ENCODE results near the gene EN2.
A peak's percentile ranks its signal among the peaks of the same experiment; 100 is the strongest.

EN2 gene

GRCh38 chr7:155457544-155458110, 302 bp upstream of the EN2 start:
- TF ChIP-seq CTCF (IDR thresholded peaks at IDR 0.05; ENCODE audit: low read depth, low read length): no peak
- H3K4me3 ChIP-seq (ENCODE audit: low read depth, low read length): peak overlapping the region; percentile 10
- DNase-seq (ENCODE audit: low read depth, low spot score): no peak
- in situ Hi-C loops (cut with HindIII; ENCODE audit: low sequenced_read_pairs): no loop called here

GRCh38 chr7:155458878-155459699, 1.2 kb downstream of the EN2 start:
- no peak for DNase-seq (ENCODE audit: low read depth, low spot score)
- TF ChIP-seq CTCF (IDR thresholded peaks at IDR 0.05; ENCODE audit: low read depth, low read length): no peak
- no peak overlapping the region for H3K4me3 ChIP-seq (ENCODE audit: low read depth, low read length)
- in situ Hi-C loops (cut with HindIII; ENCODE audit: low sequenced_read_pairs): no loop called here

- no peak for DNase-seq (ENCODE audit: low read depth, low spot score)
- in situ Hi-C loops (cut with HindIII; ENCODE audit: low sequenced_read_pairs): no loop called here
Measured at GRCh38 chr7:155459700-155460461, 2.0 kb downstream of the EN2 start.

GRCh38 chr7:155460926-155461613, 3.1 kb downstream of the EN2 start:
- no peak for DNase-seq (ENCODE audit: low read depth, low spot score)
- in situ Hi-C loops (cut with HindIII; ENCODE audit: low sequenced_read_pairs): no loop called here
- H3K4me3 ChIP-seq (ENCODE audit: low read depth, low read length): no peak overlapping the region
- no peak for TF ChIP-seq CTCF (IDR thresholded peaks at IDR 0.05; ENCODE audit: low read depth, low read length)

More at GRCh38 chr7:155459700-155460461, 2.0 kb downstream of the EN2 start:
- no peak for TF ChIP-seq CTCF (IDR thresholded peaks at IDR 0.05; ENCODE audit: low read depth, low read length)
- H3K4me3 ChIP-seq (ENCODE audit: low read depth, low read length): no peak overlapping the region

GRCh38 chr7:155461631-155462030, 3.7 kb downstream of the EN2 start:
- DNase-seq (ENCODE audit: low read depth, low spot score): no peak
- in situ Hi-C loops (cut with HindIII; ENCODE audit: low sequenced_read_pairs): no loop called here
- no peak overlapping the region for H3K4me3 ChIP-seq (ENCODE audit: low read depth, low read length)
- TF ChIP-seq CTCF (IDR thresholded peaks at IDR 0.05; ENCODE audit: low read depth, low read length): no peak

- TF ChIP-seq CTCF (IDR thresholded peaks at IDR 0.05; ENCODE audit: low read depth, low read length): no peak
- no peak overlapping the region for H3K4me3 ChIP-seq (ENCODE audit: low read depth, low read length)
- in situ Hi-C loops (cut with HindIII; ENCODE audit: low sequenced_read_pairs): no loop called here
- no peak for DNase-seq (ENCODE audit: low read depth, low spot score)
Measured at GRCh38 chr7:155462163-155462735, 4.3 kb downstream of the EN2 start.
